HEK293 (cell line): Measurements from ENCODE around the gene ZNF618.

Source experiments
- CTCF ChIA-PET: fragments of 350-600 bp; formaldehyde crosslinking; extraction: SDS; loops from one replicate; lab custom pipeline; 2021; ENCODE audit warnings: antibody characterized with exemption; lab: Yijun Ruan, JAX
- POLR2A ChIA-PET: fragments of 300-600 bp; formaldehyde crosslinking; extraction: SDS; loops from one replicate; lab custom pipeline; 2020; ENCODE audit warnings: antibody characterized with exemption, inconsistent platforms; lab: Yijun Ruan, JAX
- H3K27ac ChIP-seq: fragments of 200-500 bp; sonication (Bioruptor generic); 2 replicates; pipeline ENCODE4 v1.5.1; 2014; ENCODE audit warnings: low read depth, low read length, control low read depth, inconsistent platforms; ENCODE audit errors: extremely low read depth
- H3K36me3 ChIP-seq, 2 experiments: fragments of 200-500 bp in 1 of 2; sonication (Bioruptor generic) in 1 of 2; 1 replicate in 1 of 2; 2 replicates in 1 of 2; pipeline ENCODE4 v1.5.1; 2014 to 2017; ENCODE audit warnings: inconsistent platforms in 2 of 2, low read length in 2 of 2; ENCODE audit not compliant: control insufficient read depth in 2 of 2, insufficient read depth in 1 of 2
- H3K4me1 ChIP-seq: fragments of 200-500 bp; sonication (Bioruptor generic); 2 replicates; pipeline ENCODE4 v1.5.1; 2014; ENCODE audit warnings: mild to moderate bottlenecking, low read length, inconsistent platforms; ENCODE audit not compliant: control insufficient read depth, insufficient read depth
- H3K4me3 ChIP-seq: 2 replicates; pipeline ENCODE4 v1.5.1; 2011; ENCODE audit warnings: low read depth, mild to moderate bottlenecking, control low read depth, low read length, moderate library complexity
- H3K9me3 ChIP-seq: fragments of 200-500 bp; sonication (Bioruptor generic); 2 replicates; pipeline ENCODE4 v1.5.1; 2014; ENCODE audit warnings: low read depth, low read length, inconsistent platforms; ENCODE audit not compliant: control insufficient read depth, insufficient read depth
- EGR2 ChIP-seq: fragments of 450-650 bp; formaldehyde crosslinking; IDR thresholded peaks from 2 replicates; pipeline ENCODE4 v1.5.1; 2016; ENCODE audit warnings: low read depth, missing biosample characterization, missing genetic modification characterization
- INSM2 ChIP-seq: fragments of 450-650 bp; formaldehyde crosslinking; IDR thresholded peaks from 2 replicates; pipeline ENCODE4 v1.5.1; 2016; ENCODE audit warnings: missing biosample characterization, missing genetic modification characterization
- KLF16 ChIP-seq: fragments of 450-650 bp; formaldehyde crosslinking; IDR thresholded peaks from 2 replicates; pipeline ENCODE4 v1.5.1; 2017; ENCODE audit warnings: missing biosample characterization, missing genetic modification characterization
- TRIM28 ChIP-seq: IDR thresholded peaks from 2 replicates; pipeline ENCODE4 v1.6.1; 2011; ENCODE audit warnings: low read length, control low read depth, borderline replicate concordance
- ZBTB48 ChIP-seq: fragments of 450-650 bp; formaldehyde crosslinking; IDR thresholded peaks from 2 replicates; pipeline ENCODE4 v1.5.1; 2016; ENCODE audit warnings: missing biosample characterization, missing genetic modification characterization
- ZFHX2 ChIP-seq: fragments of 450-650 bp; formaldehyde crosslinking; conservative IDR thresholded peaks from 2 replicates; pipeline ENCODE4 v1.5.1; 2016; ENCODE audit warnings: missing biosample characterization, missing genetic modification characterization
- ZNF157 ChIP-seq: fragments of 450-650 bp; formaldehyde crosslinking; IDR thresholded peaks from 2 replicates; pipeline ENCODE4 v1.5.1; 2016; ENCODE audit warnings: missing biosample characterization, missing genetic modification characterization
- ZNF184 ChIP-seq: fragments of 450-650 bp; IDR thresholded peaks from 2 replicates; pipeline ENCODE4 v1.5.1; 2018; ENCODE audit warnings: missing biosample characterization, mild to moderate bottlenecking, missing genetic modification characterization
- ZNF2 ChIP-seq: fragments of 450-650 bp; formaldehyde crosslinking; IDR thresholded peaks from 2 replicates; pipeline ENCODE4 v1.5.1; 2016; ENCODE audit warnings: missing biosample characterization, missing genetic modification characterization
- ZNF202 ChIP-seq: fragments of 450-650 bp; formaldehyde crosslinking; IDR thresholded peaks from 2 replicates; pipeline ENCODE4 v1.5.1; 2016; ENCODE audit warnings: missing biosample characterization, missing genetic modification characterization, borderline replicate concordance
- ZNF280D ChIP-seq: fragments of 450-650 bp; formaldehyde crosslinking; IDR thresholded peaks from 2 replicates; pipeline ENCODE4 v1.5.1; 2016; ENCODE audit warnings: missing biosample characterization, missing genetic modification characterization
- ZNF302 ChIP-seq: fragments of 450-650 bp; formaldehyde crosslinking; IDR thresholded peaks from 2 replicates; pipeline ENCODE4 v1.5.1; 2016; ENCODE audit warnings: missing biosample characterization, missing genetic modification characterization, low read depth
- ZNF311 ChIP-seq: fragments of 450-650 bp; formaldehyde crosslinking; IDR thresholded peaks from 2 replicates; pipeline ENCODE4 v1.5.1; 2017; ENCODE audit warnings: missing biosample characterization, missing genetic modification characterization, borderline replicate concordance
- ZNF362 ChIP-seq: fragments of 450-650 bp; formaldehyde crosslinking; IDR thresholded peaks from 2 replicates; pipeline ENCODE4 v1.5.1; 2016; ENCODE audit warnings: missing biosample characterization, missing genetic modification characterization
- ZNF391 ChIP-seq: fragments of 450-650 bp; formaldehyde crosslinking; IDR thresholded peaks from 2 replicates; pipeline ENCODE4 v1.5.1; 2016; ENCODE audit warnings: low read depth, missing biosample characterization, missing genetic modification characterization, borderline replicate concordance
- ZNF48 ChIP-seq: fragments of 450-650 bp; formaldehyde crosslinking; IDR thresholded peaks from 2 replicates; pipeline ENCODE4 v1.5.1; 2016; ENCODE audit warnings: missing biosample characterization, missing genetic modification characterization
- ZNF518A ChIP-seq: fragments of 450-650 bp; formaldehyde crosslinking; conservative IDR thresholded peaks from 2 replicates; pipeline ENCODE4 v1.5.1; 2016; ENCODE audit warnings: low read depth, missing biosample characterization, missing genetic modification characterization
- ZNF549 ChIP-seq: fragments of 450-650 bp; IDR thresholded peaks from 2 replicates; pipeline ENCODE4 v1.5.1; 2018; ENCODE audit warnings: missing biosample characterization, missing genetic modification characterization, mild to moderate bottlenecking, inconsistent platforms, moderate library complexity
- ZNF664 ChIP-seq: fragments of 450-650 bp; formaldehyde crosslinking; IDR thresholded peaks from 2 replicates; pipeline ENCODE4 v1.5.1; 2016; ENCODE audit warnings: missing biosample characterization, missing genetic modification characterization

The ZNF618 gene

GRCh38 chr9:114002986-114003350 lies 126.9 kb downstream of the ZNF618 start:
- no peak for TF ChIP-seq ZNF549 (tag by site-specific recombination)
- TF ChIP-seq ZNF157 (tag by site-specific recombination): no peak
- no peak for TF ChIP-seq ZNF2 (tag by site-specific recombination)
- no peak for TF ChIP-seq ZNF184 (tag by site-specific recombination)
- TF ChIP-seq ZNF391 (tag by site-specific recombination): no peak
- no peak for TF ChIP-seq INSM2
- ChIA-PET POLR2A (no interaction called here), CTCF (interaction anchor here (0.7 kb wide), 1 partner anchor 21 kb away, joined by 3 read pairs; no protein-coding TSS in a partner anchor)
- no peak overlapping the region for H3K4me3 ChIP-seq
- H3K36me3 ChIP-seq: peaks cover 0 to 33% of the 10 kb centered on the region in 2 experiments; a peak in 1 of 3 replicates
- no peak overlapping the region for H3K27ac ChIP-seq
- H3K9me3 ChIP-seq: no peaks in the 10 kb centered on the region
- H3K4me1 ChIP-seq: no peaks in the 10 kb centered on the region

GRCh38 chr9:114003351-114003750 lies 127.2 kb downstream of the ZNF618 start:
- Histone ChIP-seq H3K27ac (no peak overlapping the region), H3K9me3 (no peaks in the 10 kb centered on the region), H3K4me1 (no peaks in the 10 kb centered on the region), H3K4me3 (no peak overlapping the region), H3K36me3 (peaks cover 0 to 33% of the 10 kb centered on the region in 2 experiments; a peak in 1 of 3 replicates)
- ChIA-PET POLR2A (no interaction called here), CTCF (interaction anchor here (0.6 kb wide), 1 partner anchor 100 kb away, joined by 8 read pairs; no protein-coding TSS in a partner anchor)
- no peak for TF ChIP-seq ZNF48 (tag by site-specific recombination)

GRCh38 chr9:114003758-114004157 lies 127.6 kb downstream of the ZNF618 start:
- Histone ChIP-seq H3K36me3 (peaks cover 0 to 33% of the 10 kb centered on the region in 2 experiments; a peak in 1 of 3 replicates), H3K27ac (no peak overlapping the region), H3K9me3 (no peaks in the 10 kb centered on the region), H3K4me3 (no peak overlapping the region), H3K4me1 (no peaks in the 10 kb centered on the region)
- POLR2A ChIA-PET: no interaction called here
- CTCF ChIA-PET: interaction anchor here (0.6 kb wide), 1 partner anchor 100 kb away, joined by 8 read pairs; no protein-coding TSS in a partner anchor
- TF ChIP-seq ZNF202 (tag by site-specific recombination): no peak
- TF ChIP-seq ZNF302: no peak
- TF ChIP-seq EGR2 (tag by site-specific recombination): no peak
- TF ChIP-seq TRIM28: no peak
- TF ChIP-seq ZNF280D (tag by site-specific recombination): no peak
- TF ChIP-seq KLF16 (tag by site-specific recombination): no peak
- TF ChIP-seq ZNF664: no peak
- no peak for TF ChIP-seq ZBTB48 (tag by site-specific recombination)
- TF ChIP-seq ZNF362 (tag by site-specific recombination): no peak
- TF ChIP-seq ZNF518A (tag by site-specific recombination): no peak
- TF ChIP-seq ZNF311 (tag by site-specific recombination): no peak
- no peak for TF ChIP-seq ZFHX2 (tag by site-specific recombination)
